Activated naive CD4-positive, alpha-beta T cell treated with anti-CD3 and anti-CD28 coated beads, Interleukin-2, amount 50 U/mL, for 16 hours (primary cell): ENCODE measurements around the gene NF1.
"Not testable (repeated sequence)": the region's sequence is repeated elsewhere in the genome, so short reads cannot be mapped to it uniquely, and the experiment has no call there.

Experiments used
- DNase-seq: peaks from one replicate; pipeline ENCODE4 v3.0.0-alpha.2; 2020

The NF1 gene, protein sequence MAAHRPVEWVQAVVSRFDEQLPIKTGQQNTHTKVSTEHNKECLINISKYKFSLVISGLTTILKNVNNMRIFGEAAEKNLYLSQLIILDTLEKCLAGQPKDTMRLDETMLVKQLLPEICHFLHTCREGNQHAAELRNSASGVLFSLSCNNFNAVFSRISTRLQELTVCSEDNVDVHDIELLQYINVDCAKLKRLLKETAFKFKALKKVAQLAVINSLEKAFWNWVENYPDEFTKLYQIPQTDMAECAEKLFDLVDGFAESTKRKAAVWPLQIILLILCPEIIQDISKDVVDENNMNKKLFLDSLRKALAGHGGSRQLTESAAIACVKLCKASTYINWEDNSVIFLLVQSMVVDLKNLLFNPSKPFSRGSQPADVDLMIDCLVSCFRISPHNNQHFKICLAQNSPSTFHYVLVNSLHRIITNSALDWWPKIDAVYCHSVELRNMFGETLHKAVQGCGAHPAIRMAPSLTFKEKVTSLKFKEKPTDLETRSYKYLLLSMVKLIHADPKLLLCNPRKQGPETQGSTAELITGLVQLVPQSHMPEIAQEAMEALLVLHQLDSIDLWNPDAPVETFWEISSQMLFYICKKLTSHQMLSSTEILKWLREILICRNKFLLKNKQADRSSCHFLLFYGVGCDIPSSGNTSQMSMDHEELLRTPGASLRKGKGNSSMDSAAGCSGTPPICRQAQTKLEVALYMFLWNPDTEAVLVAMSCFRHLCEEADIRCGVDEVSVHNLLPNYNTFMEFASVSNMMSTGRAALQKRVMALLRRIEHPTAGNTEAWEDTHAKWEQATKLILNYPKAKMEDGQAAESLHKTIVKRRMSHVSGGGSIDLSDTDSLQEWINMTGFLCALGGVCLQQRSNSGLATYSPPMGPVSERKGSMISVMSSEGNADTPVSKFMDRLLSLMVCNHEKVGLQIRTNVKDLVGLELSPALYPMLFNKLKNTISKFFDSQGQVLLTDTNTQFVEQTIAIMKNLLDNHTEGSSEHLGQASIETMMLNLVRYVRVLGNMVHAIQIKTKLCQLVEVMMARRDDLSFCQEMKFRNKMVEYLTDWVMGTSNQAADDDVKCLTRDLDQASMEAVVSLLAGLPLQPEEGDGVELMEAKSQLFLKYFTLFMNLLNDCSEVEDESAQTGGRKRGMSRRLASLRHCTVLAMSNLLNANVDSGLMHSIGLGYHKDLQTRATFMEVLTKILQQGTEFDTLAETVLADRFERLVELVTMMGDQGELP (N-terminal part only)

DNA sequence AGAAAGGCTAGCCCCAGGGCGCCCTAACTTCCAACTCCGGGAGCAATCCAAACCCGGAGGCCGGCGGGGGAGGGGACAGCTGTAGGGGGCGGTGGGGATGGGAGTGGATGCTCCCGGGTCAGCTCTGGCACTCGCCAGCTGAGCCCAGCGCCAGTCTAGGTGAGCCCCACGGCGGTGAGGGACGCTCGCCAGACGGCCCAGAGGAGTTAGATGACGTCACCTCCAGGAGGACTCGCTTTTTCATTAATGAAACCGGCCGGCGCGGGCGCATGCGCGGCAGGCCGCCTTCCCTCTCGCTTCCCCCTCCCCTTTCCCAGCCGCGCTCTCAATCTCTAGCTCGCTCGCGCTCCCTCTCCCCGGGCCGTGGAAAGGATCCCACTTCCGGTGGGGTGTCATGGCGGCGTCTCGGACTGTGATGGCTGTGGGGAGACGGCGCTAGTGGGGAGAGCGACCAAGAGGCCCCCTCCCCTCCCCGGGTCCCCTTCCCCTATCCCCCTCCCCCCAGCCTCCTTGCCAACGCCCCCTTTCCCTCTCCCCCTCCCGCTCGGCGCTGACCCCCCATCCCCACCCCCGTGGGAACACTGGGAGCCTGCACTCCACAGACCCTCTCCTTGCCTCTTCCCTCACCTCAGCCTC is at the start of gene NF1:
NF1 (plus strand) TSS at position 378 of the 636 bp plus-strand sequence. CDS start 333 bp downstream, outside the sequence.
- peak; percentile 80 for DNase-seq

DNA sequence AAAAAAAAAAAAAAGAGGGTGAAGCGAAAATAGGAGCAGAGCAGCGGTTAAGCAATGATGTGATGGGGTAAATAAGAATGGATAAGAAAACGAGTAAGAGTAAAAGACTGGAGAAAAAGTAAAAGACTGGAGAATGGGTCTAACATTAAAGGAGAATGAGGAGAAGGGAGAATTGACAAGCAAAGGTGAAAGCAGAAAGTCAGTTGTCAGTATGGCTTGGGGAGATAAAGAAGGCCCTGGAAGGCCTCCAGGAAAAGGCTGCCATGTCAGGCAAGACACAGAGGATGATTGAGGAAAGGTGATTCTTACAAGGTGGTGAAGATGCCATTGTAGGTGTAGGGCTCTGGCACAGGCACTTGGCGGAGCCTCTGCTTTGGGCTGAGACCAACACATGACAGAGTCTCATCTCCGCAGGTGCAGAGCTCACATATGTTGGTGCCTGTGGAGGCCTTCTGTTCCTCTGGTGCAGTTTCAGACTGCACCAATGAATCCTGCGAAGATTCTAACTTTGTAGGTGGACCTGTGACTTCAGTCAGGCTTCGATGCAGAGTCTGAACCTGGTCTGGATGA is 47.8 kb upstream of the NF1 start:
- not testable (repeated sequence) for DNase-seq

DNA sequence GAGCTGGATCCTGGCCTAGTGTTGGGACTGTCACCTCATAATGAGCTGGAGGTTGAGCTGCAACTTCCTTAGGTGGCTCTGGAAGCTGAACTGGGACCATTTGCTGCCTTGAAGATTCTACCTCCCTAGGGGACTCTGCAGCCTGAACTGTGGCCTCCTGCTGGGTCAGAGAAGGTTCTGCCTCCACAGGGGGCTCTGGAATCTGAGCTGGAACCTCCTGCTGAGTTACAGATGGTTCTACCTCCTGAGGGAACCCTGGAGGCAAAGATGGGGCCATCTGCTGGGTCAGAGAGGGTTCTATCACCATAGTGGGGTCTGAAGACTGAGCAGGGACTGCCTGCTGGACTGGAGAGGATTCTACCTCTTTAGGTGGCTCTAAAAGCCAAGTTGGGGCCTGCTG is 46.6 kb upstream of the NF1 start:
- no peak for DNase-seq

DNA sequence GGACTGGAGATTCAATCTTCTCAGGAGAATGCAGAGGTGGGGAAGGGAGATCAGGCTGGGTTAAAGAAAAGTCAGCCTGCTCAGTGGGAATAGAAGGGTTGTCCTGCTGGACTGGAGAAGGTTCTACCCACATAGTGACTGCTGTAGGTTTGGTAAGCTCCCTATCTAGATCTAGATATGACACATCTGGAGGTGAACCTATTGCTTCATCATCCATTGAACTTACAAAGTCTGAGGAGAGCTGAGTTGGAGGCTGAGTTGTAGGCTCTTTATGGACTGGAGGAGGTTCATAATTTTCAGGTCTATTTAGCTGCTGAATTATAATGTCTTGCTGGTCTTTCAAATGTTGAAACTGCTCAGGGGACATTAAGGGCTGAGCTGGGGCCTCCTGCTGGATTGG is 46.0 kb upstream of the NF1 start:
- DNase-seq, result no peak

DNA sequence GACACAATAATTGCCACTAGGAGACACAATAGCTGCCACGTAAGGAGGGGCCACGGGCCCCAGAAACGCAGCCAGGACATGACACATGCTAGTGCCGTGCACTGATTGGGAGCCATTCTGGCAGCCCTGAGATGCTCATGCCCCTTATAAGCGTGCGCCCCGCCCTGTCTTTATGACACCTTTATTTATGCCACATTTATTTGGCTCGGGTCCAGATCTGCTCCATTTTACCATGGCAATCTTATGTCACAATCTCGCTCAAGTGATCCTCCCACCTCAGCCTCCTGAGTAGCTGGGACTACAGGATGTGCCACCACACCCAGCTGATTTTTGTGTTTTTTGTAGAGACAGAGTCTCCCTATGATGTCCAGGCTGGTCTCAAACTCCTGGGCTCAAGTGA is 43.8 kb upstream of the NF1 start:
- no peak for DNase-seq

DNA sequence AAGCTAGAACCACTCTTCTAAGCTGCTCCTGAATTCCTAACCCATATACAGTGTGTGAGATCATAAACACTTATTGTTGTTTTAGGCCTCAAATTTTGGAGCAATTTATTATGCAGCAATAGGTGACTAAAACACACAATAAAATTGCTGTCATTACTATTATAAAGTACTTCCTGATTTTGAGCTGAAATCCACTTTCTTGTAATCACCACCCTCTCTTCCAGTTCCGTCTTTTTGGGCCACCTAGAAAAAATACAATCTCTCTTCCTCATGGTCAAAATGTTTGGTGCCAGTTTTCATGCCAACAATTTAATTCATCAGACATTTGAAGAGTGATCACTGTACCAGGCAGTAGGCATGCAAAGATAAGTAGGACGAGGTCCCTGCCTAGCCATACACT is 43.3 kb upstream of the NF1 start:
- no peak for DNase-seq

DNA sequence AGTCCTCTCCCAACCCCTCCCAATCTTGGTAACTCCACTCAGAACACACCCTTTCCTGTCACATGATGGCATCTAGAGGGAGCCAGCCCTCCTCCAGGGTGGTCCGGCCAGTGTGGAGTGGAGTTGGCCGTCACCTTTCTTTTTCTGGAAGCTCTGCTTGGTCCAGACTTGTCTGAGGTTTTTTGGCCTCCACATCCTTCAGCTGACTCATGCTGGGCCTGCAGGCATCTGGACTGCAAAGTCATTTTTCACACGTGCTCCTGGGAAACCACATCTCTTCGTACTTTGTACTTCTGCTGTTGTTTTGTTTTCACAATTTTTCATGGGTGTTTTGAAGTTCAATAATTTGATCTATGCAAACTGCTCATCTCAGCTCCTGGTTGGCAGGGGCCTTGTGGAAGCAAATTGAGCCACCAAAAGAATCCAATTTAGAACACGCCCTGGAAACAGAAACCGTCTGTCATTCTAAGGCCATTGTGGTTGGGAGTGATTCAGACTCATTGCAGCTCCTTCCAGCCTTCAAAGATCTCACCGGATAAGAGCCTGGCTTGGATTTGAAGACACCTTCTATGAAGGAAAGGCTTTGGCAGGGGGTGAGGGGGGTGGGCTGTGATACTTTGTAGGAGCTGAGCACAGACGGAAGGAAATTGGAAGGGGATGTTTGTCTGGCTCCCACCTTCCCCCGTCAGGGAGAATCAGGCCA is 42.4 kb upstream of the NF1 start:
- no peak for DNase-seq

DNA sequence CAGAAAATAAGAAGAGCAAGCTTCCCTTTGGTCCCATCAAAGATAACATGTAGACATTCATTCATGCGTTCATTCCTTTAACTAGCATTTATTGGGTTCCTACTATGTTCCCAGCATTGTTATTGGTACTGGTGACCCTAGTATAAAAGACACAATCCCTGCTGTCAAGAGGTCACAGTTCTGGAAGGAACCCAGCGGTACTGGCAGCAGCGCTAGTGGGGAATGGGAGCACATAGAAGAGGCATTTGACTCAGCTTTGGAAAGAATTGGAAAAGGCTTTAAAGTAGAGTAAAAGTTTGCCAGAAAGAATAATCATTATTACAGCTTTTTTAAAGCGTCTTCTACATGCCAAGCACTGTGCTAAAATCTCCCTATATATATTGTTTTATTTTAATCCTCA is 41.7 kb upstream of the NF1 start:
- no peak for DNase-seq

DNA sequence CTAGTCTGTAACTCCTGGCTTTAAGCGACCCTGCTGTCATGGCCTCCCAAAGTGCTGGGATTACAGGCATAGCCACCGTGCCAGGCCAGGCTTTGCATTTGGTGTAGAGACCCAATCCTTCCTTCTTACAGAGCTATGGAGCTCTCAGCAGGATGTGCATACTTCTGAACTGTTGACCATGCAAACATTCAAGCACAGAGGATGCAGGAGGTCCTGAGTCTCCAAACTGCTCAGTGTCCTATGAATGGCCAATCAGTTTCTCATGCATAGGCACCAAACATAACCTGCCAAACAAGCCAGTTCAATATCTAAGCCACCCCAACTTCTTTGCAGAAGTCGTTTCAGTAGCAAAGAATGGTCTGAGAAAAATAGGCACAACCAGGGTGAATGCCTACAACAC is 40.0 kb upstream of the NF1 start:
- DNase-seq, result no peak

DNA sequence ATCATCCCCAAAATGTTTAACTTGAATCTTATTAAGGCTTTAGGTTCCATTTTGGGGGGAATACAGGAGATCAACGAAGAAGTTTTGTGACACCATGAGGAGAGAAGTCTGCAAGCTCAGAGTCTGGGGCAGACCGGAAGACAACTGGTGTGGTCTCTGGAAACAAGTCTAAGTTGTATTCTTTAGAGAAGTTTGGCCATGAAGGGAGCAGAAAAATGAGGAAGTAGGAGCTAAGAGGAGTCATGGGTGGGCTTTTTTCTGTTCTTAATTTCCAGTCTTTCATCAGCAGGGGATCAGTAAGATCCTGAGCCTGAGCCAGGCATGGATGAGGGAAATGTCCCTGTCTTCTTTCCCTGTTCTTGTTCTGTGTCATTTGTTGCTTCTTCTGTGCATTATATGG is 35.8 kb upstream of the NF1 start:
- no peak for DNase-seq

DNA sequence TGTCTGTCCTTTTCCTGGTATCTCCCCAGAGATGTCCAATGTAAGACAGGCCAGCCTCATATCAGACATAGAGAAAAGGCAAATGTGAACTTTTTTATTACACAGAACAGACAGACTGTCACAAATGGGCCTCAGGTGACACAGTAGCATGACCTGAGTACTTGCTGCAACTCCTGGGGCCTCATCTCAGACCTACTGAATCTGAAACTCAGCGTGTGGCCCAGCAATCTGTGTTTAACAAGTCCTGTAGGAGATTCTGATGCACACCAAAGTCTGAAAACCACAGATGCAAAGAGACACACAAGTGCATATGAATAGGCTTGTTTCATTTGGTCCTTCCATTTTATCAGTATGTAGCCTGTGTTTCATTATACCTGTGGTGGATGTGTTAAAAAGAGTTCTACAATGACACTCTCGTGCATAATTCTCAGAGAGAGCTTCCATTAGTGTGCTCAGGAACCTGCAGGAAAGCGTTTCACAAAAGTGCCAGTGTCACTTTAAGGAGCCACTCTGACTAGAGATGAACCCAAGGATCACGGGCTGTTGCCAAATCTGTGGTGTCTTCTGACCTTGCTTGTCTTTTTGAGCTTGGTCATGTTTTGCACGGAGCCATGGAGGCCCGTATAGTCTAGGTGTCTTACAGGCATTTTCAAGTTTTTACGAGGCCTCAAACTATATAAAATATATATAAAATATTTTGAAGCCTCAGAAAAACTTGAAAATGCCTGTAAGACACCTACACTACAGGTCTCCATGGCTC is 33.8 kb upstream of the NF1 start:
- no peak for DNase-seq

DNA sequence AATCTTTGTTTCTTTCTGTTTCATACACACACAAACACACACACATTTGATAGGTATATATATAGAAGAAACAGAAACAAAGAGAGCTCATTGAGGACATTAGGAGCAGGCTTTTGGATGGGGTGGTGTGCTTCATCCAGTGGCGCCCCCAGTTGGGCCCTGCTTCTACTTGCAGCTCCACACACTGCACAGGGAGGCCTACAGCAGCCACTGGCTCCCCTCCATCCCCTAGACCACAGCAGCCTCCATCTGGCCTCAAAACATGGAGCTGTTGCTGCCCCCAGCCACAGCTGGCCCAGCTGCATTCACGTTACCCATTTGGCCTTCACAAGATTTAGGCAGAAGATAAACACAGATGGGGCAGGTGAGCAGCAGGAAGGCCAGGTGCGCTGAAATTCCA is 33.1 kb upstream of the NF1 start:
- DNase-seq, result no peak

DNA sequence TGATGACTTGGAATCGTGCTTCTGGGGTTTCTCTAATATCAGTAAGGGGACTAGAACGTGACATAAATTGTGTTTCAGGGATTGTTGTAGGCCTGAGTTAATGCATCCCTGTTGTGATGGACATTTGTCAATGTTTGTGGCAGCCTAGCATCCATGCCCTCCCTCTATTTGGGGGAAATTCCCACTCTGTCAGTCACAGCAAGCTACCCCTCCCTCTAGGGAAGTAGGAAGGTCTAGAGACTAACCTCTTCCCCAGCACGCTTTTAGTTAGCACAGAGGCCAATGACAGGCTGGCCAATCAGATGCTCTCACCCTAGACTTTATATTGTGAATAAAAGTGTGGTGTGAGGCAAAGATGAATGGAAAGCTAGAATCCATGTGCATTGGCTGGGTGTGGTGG is 32.4 kb upstream of the NF1 start:
- DNase-seq, result no peak

DNA sequence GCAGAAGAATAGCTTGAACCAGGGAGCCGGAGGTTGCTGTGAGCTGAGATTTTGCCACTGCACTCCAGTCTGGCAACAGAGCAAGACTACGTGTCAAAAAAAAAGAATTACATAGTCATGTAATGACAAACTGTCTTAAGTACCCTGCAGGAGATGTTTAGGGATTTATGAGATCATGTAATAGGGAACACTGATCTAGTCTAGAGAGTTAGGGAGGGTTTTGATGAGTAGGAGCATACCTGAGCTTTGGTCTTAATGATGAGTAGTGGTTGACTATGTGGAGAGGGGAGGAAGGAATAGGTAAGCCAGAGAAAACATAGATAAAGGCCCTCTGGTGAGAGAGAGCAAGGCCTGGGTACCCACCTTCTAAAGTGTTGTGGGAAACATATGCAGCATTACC is 30.1 kb upstream of the NF1 start:
- no peak for DNase-seq

DNA sequence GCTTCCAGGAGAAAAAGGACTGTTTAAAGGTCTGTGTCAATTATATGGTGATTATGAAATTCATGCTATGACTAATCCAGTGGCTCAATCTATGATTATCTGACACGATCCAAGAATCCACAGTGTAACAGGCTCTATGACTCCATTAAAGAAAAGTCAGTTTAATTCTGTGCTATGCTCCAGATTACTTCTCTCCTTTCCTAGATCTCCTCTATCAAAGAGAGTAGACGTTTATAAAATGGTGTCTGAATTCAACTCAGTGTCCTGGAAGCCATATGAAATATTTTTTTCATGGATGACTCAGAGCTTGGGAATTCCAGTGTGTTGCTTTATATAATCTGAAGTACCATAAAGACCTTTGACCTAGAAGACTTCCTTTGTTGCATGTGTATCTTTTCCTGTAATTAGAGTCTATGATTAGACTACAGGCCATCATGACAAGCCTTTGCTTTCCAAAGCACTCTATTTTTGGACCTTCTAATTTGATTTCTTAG is 27.0 kb upstream of the NF1 start:
- no peak for DNase-seq

DNA sequence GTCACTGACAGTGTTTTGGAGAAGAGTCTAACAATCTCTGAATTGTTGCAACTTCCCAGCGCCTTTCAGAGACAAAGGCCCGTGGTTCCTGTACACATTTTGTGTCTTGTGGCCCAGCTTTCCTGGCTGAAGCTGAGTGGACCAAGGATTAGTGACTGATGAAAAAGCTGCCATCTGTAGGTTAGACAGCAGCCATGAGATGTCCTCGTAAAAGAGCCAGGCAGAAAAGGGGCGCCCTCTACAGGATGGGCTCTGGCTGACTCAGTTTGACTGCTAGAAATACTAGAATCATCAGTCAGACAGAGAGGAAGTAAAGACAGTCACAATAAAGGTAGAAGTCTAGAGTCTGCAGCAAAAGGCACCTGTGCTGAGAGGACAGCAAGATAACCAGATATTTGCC is 26.5 kb upstream of the NF1 start:
- DNase-seq, result peak; percentile 43

DNA sequence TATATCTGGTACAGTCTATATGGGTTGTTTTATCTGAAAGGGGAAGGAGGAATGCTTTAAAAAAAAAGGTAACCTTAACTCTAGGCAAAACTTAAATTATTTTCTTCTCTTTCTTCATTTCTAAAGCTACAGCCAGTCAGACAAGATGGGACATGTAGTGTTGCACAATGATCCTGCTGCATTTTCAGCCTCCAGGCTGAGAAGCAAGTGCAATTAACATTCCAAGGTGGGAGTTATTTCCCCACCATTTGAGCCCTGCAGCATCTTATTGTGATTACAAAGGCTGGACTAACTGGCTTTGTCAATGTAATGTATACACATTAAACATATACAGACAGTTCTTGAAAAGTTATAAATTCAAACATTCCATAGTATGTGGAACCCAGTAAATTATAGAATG is 22.6 kb upstream of the NF1 start:
- DNase-seq, result no peak

DNA sequence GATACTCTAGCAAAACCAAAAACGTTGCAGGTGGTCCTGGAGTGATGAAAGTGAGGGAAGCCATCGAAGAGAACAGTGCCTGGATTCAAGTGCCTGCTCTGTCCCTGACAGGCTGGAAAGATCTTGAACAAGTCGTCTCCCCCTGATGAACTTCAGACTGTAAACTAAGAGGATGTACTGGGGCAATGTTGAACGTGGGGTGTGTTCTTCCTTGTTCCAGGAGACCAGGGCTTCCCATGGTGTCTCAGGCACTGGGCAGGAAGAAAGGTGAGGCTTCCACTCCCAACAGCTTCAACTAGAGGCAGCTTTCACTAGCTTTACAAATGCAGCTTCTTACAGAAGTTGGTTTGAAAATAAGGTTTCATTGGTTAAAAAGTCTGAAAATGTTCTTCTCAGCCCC is 21.4 kb upstream of the NF1 start:
- no peak for DNase-seq

DNA sequence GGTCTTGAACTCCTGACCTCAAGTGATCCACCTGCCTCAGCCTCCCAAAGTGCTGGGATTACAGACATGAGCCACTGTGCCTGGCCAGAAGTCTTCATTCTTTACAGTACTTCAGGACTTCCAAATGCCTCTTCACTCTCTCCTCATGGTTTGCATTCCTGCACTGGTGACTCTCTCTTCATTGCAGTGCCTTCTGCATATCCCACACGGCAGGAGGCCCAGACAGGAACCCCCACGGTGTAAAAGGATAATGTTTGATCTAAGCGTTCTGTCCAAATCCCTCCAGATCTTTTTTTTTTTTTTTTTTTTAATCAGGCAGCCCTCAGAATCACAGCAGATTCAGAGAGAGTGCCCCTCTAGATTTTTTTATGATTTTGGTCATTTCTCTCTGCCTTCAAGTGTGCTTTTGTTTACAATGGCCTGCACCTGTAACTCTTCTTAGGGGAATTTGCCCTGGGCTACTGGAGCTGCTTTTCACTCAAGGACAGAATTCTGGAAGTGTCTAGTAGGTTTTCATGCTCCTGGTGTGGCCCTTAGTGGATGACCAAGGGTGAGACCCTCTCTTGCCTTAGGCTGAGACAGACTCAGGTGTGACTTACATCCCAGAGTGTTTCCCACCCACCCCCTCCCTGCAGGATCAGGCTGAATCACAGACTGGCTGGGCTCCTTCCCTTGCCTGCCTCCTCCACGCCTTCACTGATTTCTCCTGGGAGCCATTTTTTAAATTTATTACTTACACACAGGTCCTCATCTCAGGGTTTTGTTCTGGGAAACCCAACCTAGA is 19.8 kb upstream of the NF1 start:
- no peak for DNase-seq

DNA sequence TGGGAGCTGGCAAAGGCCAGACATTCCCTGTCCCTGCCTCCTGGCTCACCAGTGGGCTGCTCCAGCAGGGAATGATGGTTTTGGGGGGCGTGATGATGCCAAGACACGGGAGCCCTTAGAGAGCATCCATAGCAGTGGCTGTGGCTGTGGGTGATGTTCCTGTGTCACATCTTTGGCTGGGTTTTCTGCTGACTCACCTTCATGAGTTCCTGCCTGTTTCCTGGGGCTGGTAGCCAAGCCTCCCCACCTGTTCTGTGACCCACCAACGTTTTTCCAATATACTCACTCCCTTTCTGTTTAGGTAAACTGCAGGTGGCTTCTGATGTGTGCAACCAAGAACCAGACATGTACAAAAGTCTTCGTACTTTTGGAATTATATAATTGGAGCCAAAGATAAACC is 16.5 kb upstream of the NF1 start:
- no peak for DNase-seq
